ENCODE results near the gene MRTO4.
"Not testable (repeated sequence)": the region's sequence is repeated elsewhere in the genome, so short reads cannot be mapped to it uniquely, and the experiment has no call there.

MRTO4 gene

GRCh38 chr1:19251305-19252196, at the start of gene MRTO4, which contains the start of gene EMC1:
MRTO4 (plus strand) TSS chr1:19251805; CDS start chr1:19251836, 31 bp downstream.
EMC1 (minus strand) TSS chr1:19251524; CDS start chr1:19251509, 15 bp downstream.
- DNase-seq (ENCODE audit: extremely low read depth in 1 of 2, low read depth in 1 of 2), result peak; percentile 52 to 88

GRCh38 chr1:19202396-19202795, 49.2 kb upstream of the MRTO4 start:
- DNase-seq (ENCODE audit: extremely low read depth in 1 of 2, low read depth in 1 of 2), result no peak

GRCh38 chr1:19203440-19203839, 48.2 kb upstream of the MRTO4 start:
- DNase-seq (ENCODE audit: extremely low read depth in 1 of 2, low read depth in 1 of 2), result no peak

- no peak for DNase-seq (ENCODE audit: extremely low read depth in 1 of 2, low read depth in 1 of 2)
These were observed 46.9 kb upstream of the MRTO4 start for GRCh38 chr1:19204446-19205266.

GRCh38 chr1:19205403-19205802, 46.2 kb upstream of the MRTO4 start:
- DNase-seq (ENCODE audit: extremely low read depth in 1 of 2, low read depth in 1 of 2), result no peak

GRCh38 chr1:19205845-19206244, 45.8 kb upstream of the MRTO4 start:
- DNase-seq (ENCODE audit: extremely low read depth in 1 of 2, low read depth in 1 of 2), result no peak

GRCh38 chr1:19206947-19207346, 44.7 kb upstream of the MRTO4 start:
- DNase-seq (ENCODE audit: extremely low read depth in 1 of 2, low read depth in 1 of 2), result no peak

GRCh38 chr1:19208710-19209438, 42.7 kb upstream of the MRTO4 start:
- no peak for DNase-seq (ENCODE audit: extremely low read depth in 1 of 2, low read depth in 1 of 2)

GRCh38 chr1:19209439-19209989, 42.1 kb upstream of the MRTO4 start:
- DNase-seq (ENCODE audit: extremely low read depth in 1 of 2, low read depth in 1 of 2), result no peak

GRCh38 chr1:19209990-19210771, 41.4 kb upstream of the MRTO4 start, which contains the start of gene UBR4:
UBR4 (minus strand) TSS chr1:19210266; CDS start chr1:19210248, 18 bp downstream.
- DNase-seq (ENCODE audit: extremely low read depth in 1 of 2, low read depth in 1 of 2), result peak; percentile 89 to 96

GRCh38 chr1:19210772-19211549, 40.6 kb upstream of the MRTO4 start:
- no peak for DNase-seq (ENCODE audit: extremely low read depth in 1 of 2, low read depth in 1 of 2)

GRCh38 chr1:19212167-19212566, 39.4 kb upstream of the MRTO4 start:
- no peak for DNase-seq (ENCODE audit: extremely low read depth in 1 of 2, low read depth in 1 of 2)

GRCh38 chr1:19213580-19213979, 38.0 kb upstream of the MRTO4 start:
- DNase-seq (ENCODE audit: extremely low read depth in 1 of 2, low read depth in 1 of 2), result no peak

GRCh38 chr1:19216585-19216984, 35.0 kb upstream of the MRTO4 start:
- DNase-seq (ENCODE audit: extremely low read depth in 1 of 2, low read depth in 1 of 2), result not testable (repeated sequence)

GRCh38 chr1:19219451-19219850, 32.2 kb upstream of the MRTO4 start:
- DNase-seq (ENCODE audit: extremely low read depth in 1 of 2, low read depth in 1 of 2), result no peak

- no peak for DNase-seq (ENCODE audit: extremely low read depth in 1 of 2, low read depth in 1 of 2)
These were observed 31.3 kb upstream of the MRTO4 start for GRCh38 chr1:19220080-19220846.

- no peak for DNase-seq (ENCODE audit: extremely low read depth in 1 of 2, low read depth in 1 of 2)
These were observed 30.6 kb upstream of the MRTO4 start for GRCh38 chr1:19220991-19221390.

- no peak for DNase-seq (ENCODE audit: extremely low read depth in 1 of 2, low read depth in 1 of 2)
These were observed 29.0 kb upstream of the MRTO4 start for GRCh38 chr1:19222573-19222972.

All from activated CD8-positive, alpha-beta memory T cell treated with anti-CD3 and anti-CD28 coated beads for 1 hour (primary cell).